K562 (cell line): ENCODE results near the gene SRI.

ENCODE experiments used
- CC2D1A ChIP-seq: fragments of 450-650 bp; IDR thresholded peaks from 2 replicates; pipeline ENCODE4 v1.6.1; 2017; ENCODE audit warnings: mild to moderate bottlenecking
- CHCHD3 ChIP-seq: fragments of 250-450 bp; sonication (Bioruptor Pico); IDR thresholded peaks from 2 replicates; pipeline ENCODE4 v2.1.2; 2022; ENCODE audit warnings: mild to moderate bottlenecking
- EHMT2 ChIP-seq: fragments of 450-650 bp; IDR thresholded peaks from 2 replicates; pipeline ENCODE4 v1.6.1; 2018; ENCODE audit warnings: antibody characterized with exemption
- EZH2 ChIP-seq: IDR thresholded peaks from 2 replicates; pipeline ENCODE4 v1.6.1; 2012; ENCODE audit warnings: low read depth, mild to moderate bottlenecking, inconsistent platforms, low read length, borderline replicate concordance
- MXI1 ChIP-seq: IDR thresholded peaks from 2 replicates; pipeline ENCODE4 v1.6.1; 2011; ENCODE audit warnings: low read depth, mild to moderate bottlenecking, improper control_type of control experiment, low read length
- NFE2L1 ChIP-seq: fragments of 450-650 bp; IDR thresholded peaks from 2 replicates; pipeline ENCODE4 v1.6.1; 2016; ENCODE audit warnings: missing genetic modification characterization, low read depth, mild to moderate bottlenecking, missing compliant biosample characterization, moderate library complexity, borderline replicate concordance
- POLR2A ChIP-seq: fragments of 450-650 bp; conservative IDR thresholded peaks from 2 replicates; pipeline ENCODE4 v1.6.1; 2016
- PTBP1 ChIP-seq: fragments of 200-400 bp; formaldehyde crosslinking; IDR thresholded peaks from 2 replicates; pipeline ENCODE4 v1.6.1; 2017; ENCODE audit warnings: low read depth, low read length
- TBL1XR1 ChIP-seq, 2 experiments: IDR thresholded peaks; 2 replicates each; pipeline ENCODE4 v1.6.1; 2012; ENCODE audit warnings: improper control_type of control experiment in 2 of 2, low read length in 2 of 2, mild to moderate bottlenecking in 1 of 2
- TCF7 ChIP-seq: sonication (generic); IDR thresholded peaks from 2 replicates; pipeline ENCODE4 v1.6.1; 2016; ENCODE audit warnings: antibody characterized with exemption, borderline replicate concordance
- ZBTB11 ChIP-seq, 3 experiments: fragments of 200-800 bp in 1 of 3; fragments of 250-450 bp in 1 of 3; fragments of 450-650 bp in 1 of 3; sonication (Bioruptor Pico) in 1 of 3; sonication (Bioruptor generic) in 1 of 3; formaldehyde crosslinking in 1 of 3; IDR thresholded peaks; 2 replicates each; pipeline versions ENCODE4 v1.6.1 to v1.8.0; 2016 to 2022; ENCODE audit warnings: mild to moderate bottlenecking in 2 of 3, missing genetic modification characterization in 2 of 3, missing compliant biosample characterization in 1 of 3, moderate library complexity in 1 of 3
- ZSCAN29 ChIP-seq: fragments of 450-650 bp; IDR thresholded peaks from 2 replicates; pipeline ENCODE4 v1.6.1; 2017

- TF ChIP-seq TCF7 (no peak), TBL1XR1 (IDR thresholded peaks at IDR 0.05; ENCODE audit: low read length in 2 of 2) (no peak), CHCHD3 (CRISPR knock-in tag) (no peak), EHMT2 (no peak), POLR2A (no peak), NFE2L1 (tag) (no peak), CC2D1A (no peak), MXI1 (no peak), EZH2 (no peak), PTBP1 (no peak), ZBTB11 (CRISPR knock-in tag; IDR thresholded peaks at IDR 0.05) (no peak), ZSCAN29 (no peak)
Observed at GRCh38 chr7:88239852-88240251, 20.0 kb upstream of the SRI start.
